ENCODE data around the gene DRC7. TPM values are rescaled to one million over a fixed set of nuclear protein-coding genes. Genes with fewer than 3 reads are reported as not detected.

DRC7 gene
- polyA plus RNA-seq, 1 of the 3 experiments (the other 2 are of a cell fraction) = 0.58 TPM

DNA sequence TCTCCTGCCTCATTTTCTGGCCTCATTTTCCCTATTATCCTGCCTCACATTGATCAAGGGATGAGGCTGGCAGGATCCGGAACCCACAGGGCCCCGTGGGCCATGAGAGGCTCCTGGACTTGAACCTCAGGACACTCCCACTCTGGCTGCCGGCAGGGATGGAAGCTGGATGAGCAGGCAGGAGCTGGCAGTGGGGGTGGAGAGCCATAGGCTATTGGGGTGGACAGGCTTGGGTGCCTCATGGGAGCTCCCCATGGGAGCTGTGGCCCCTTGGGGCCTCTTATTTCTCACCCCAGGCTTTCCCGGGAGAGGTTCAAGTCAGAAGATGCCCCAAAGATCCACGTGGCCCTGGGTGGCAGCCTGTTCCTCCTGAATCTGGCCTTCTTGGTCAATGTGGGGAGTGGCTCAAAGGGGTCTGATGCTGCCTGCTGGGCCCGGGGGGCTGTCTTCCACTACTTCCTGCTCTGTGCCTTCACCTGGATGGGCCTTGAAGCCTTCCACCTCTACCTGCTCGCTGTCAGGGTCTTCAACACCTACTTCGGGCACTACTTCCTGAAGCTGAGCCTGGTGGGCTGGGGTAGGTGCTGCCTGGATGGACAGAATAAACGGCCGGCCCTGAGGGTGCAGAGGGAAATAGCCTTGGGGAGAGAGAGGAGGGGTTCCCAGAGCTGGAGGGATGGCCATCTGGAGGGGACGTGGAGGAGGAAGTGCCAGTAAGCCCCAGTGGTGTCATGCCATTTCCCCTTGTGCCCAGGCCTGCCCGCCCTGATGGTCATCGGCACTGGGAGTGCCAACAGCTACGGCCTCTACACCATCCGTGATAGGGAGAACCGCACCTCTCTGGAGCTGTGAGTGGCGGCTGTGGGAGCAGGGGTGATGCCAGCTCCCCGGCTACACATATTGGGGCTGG, 10.7 kb upstream of the DRC7 start:
- TF ChIP-seq, protein P1, sequence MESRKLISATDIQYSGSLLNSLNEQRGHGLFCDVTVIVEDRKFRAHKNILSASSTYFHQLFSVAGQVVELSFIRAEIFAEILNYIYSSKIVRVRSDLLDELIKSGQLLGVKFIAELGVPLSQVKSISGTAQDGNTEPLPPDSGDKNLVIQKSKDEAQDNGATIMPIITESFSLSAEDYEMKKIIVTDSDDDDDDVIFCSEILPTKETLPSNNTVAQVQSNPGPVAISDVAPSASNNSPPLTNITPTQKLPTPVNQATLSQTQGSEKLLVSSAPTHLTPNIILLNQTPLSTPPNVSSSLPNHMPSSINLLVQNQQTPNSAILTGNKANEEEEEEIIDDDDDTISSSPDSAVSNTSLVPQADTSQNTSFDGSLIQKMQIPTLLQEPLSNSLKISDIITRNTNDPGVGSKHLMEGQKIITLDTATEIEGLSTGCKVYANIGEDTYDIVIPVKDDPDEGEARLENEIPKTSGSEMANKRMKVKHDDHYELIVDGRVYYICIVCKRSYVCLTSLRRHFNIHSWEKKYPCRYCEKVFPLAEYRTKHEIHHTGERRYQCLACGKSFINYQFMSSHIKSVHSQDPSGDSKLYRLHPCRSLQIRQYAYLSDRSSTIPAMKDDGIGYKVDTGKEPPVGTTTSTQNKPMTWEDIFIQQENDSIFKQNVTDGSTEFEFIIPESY (IDR thresholded peaks at IDR 0.05; ENCODE audit: borderline replicate concordance, low read depth) = no peak
- TF ChIP-seq, protein P2, sequence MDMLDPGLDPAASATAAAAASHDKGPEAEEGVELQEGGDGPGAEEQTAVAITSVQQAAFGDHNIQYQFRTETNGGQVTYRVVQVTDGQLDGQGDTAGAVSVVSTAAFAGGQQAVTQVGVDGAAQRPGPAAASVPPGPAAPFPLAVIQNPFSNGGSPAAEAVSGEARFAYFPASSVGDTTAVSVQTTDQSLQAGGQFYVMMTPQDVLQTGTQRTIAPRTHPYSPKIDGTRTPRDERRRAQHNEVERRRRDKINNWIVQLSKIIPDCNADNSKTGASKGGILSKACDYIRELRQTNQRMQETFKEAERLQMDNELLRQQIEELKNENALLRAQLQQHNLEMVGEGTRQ (IDR thresholded peaks at IDR 0.05; ENCODE audit: borderline replicate concordance, low read depth, low read length) = no peak
- Histone ChIP-seq H3K4me2 (no peak overlapping the region), H3K9ac (no peak overlapping the region), H3K9me3 (no peaks in the 10 kb centered on the region), H3K79me2 (ENCODE audit: insufficient read depth) (no peaks in the 10 kb centered on the region), H3K9me2 (no peaks in the 10 kb centered on the region), H4K20me1 (ENCODE audit: insufficient read depth) (no peaks in the 10 kb centered on the region), H2AFZ (ENCODE audit: low read depth) (no peak overlapping the region), H3F3A (replicated peaks; ENCODE audit: insufficient read depth) (no peaks in the 10 kb centered on the region), H3K4me1 (ENCODE audit: control insufficient read depth in 1 of 2, insufficient read depth in 2 of 2, low read depth in 1 of 2, low read length in 1 of 2) (no peaks in the 10 kb centered on the region), H3K27me3 (ENCODE audit: insufficient read depth) (no peaks in the 10 kb centered on the region), H3K4me3 (ENCODE audit: low read depth in 2 of 2, low read length in 1 of 2) (no peak overlapping the region), H3K36me3 (replicated peaks in 1 of 2; ENCODE audit: control insufficient read depth in 1 of 2, insufficient read depth in 2 of 2, low read length in 1 of 2) (no peaks in the 10 kb centered on the region), H3K27ac (ENCODE audit: low read depth in 2 of 2, low read length in 1 of 2) (no peak overlapping the region)
- WGBS (ENCODE audit: low lambda C conversion rate) = 79% methylated on average over 15 of the region's 18 CpGs
- ChIA-PET CTCF (interaction anchor here (1.5 kb wide), 1 partner anchor 108 kb away, joined by 7 read pairs; no protein-coding TSS in a partner anchor), POLR2A (no interaction called here)
- no peak for DNase-seq

DNA sequence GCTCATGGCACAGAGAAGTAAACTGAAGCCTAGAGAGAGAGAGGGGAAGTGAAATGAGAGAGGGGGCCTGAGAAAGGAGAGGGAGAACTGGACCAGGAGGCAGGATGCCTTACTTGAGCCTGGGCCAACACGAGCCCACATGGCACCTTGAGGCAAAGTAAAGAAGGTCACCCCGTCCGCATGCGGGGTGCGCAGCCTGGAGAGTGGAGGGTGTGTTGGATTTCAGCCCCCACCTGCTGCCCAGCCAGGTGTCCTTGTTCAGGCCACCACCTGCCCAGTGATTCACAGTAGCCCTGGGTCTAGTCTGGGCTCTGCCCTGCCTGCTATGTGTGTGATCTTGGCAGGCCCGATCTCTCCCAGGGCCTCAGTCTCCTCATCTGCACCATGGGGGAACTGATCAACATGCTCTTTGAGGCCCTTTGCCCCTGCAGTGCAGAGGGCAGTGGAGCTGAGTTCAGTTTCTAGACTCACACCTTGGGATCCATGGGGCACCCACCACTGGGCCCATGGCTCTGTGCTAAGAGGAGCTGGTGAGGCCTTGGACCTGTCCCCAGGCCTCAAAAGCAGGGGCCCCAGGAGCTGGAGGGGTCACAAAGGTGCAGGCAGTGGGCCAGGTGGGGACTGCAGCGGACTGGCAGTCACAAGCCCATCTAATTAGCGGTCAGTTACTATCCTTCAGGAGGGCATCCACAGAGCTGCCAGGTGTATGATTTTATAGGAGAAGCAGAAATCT, 9.8 kb upstream of the DRC7 start:
- POLR2A ChIA-PET = no interaction called here
- WGBS (ENCODE audit: low lambda C conversion rate) = 74% methylated on average over 5 of the region's 8 CpGs
- TF ChIP-seq GATA2 (CRISPR knock-in tag; IDR thresholded peaks at IDR 0.05) (no peak), NFIC (IDR thresholded peaks at IDR 0.05; ENCODE audit: borderline replicate concordance) (no peak), GABPA (IDR thresholded peaks at IDR 0.05; ENCODE audit: low read depth) (no peak), SMC3 (IDR thresholded peaks at IDR 0.05; ENCODE audit: low read depth, low read length) (no peak), EP300 (IDR thresholded peaks at IDR 0.05; ENCODE audit: borderline replicate concordance in 1 of 2, low read depth in 1 of 2, low read length in 1 of 2) (no peak), SIN3A (IDR thresholded peaks at IDR 0.05; ENCODE audit: borderline replicate concordance, low read depth, low read length) (no peak), RCOR1 (IDR thresholded peaks at IDR 0.05; ENCODE audit: low read length) (no peak), YY1 (IDR thresholded peaks at IDR 0.05; ENCODE audit: low read depth) (no peak), RFX5 (IDR thresholded peaks at IDR 0.05; ENCODE audit: low read length) (no peak), FOXJ3 (CRISPR knock-in tag; IDR thresholded peaks at IDR 0.05) (no peak), MEF2A (IDR thresholded peaks at IDR 0.05; ENCODE audit: borderline replicate concordance, low read depth) (no peak), TCF12 (IDR thresholded peaks at IDR 0.05) (no peak), CHD2 (IDR thresholded peaks at IDR 0.05; ENCODE audit: low read length, partially characterized antibody) (no peak), FOXM1 (IDR thresholded peaks at IDR 0.05; ENCODE audit: low read depth) (no peak)
- TF ChIP-seq, protein P2 (IDR thresholded peaks at IDR 0.05; ENCODE audit: borderline replicate concordance, low read depth, low read length) = no peak
- TF ChIP-seq, protein P3, sequence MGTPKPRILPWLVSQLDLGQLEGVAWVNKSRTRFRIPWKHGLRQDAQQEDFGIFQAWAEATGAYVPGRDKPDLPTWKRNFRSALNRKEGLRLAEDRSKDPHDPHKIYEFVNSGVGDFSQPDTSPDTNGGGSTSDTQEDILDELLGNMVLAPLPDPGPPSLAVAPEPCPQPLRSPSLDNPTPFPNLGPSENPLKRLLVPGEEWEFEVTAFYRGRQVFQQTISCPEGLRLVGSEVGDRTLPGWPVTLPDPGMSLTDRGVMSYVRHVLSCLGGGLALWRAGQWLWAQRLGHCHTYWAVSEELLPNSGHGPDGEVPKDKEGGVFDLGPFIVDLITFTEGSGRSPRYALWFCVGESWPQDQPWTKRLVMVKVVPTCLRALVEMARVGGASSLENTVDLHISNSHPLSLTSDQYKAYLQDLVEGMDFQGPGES (IDR thresholded peaks at IDR 0.05; ENCODE audit: low read depth, low read length) = no peak
- TF ChIP-seq, protein P4, sequence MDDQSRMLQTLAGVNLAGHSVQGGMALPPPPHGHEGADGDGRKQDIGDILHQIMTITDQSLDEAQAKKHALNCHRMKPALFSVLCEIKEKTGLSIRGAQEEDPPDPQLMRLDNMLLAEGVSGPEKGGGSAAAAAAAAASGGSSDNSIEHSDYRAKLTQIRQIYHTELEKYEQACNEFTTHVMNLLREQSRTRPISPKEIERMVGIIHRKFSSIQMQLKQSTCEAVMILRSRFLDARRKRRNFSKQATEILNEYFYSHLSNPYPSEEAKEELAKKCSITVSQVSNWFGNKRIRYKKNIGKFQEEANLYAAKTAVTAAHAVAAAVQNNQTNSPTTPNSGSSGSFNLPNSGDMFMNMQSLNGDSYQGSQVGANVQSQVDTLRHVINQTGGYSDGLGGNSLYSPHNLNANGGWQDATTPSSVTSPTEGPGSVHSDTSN (IDR thresholded peaks at IDR 0.05) = no peak
- no peak overlapping the region for H3K27ac ChIP-seq (ENCODE audit: low read depth in 2 of 2, low read length in 1 of 2)
- CTCF ChIA-PET = interaction anchor here (1.5 kb wide), 2 partner anchors 36 to 108 kb away, joined by 4 to 7 read pairs; no protein-coding TSS in a partner anchor
- H3K9ac ChIP-seq = no peak overlapping the region
- no peaks in the 10 kb centered on the region for H3K79me2 ChIP-seq (ENCODE audit: insufficient read depth)
- no peak overlapping the region for H2AFZ ChIP-seq (ENCODE audit: low read depth)
- no peaks in the 10 kb centered on the region for H3K9me3 ChIP-seq
- H3K9me2 ChIP-seq = no peaks in the 10 kb centered on the region
- H3K36me3 ChIP-seq (replicated peaks in 1 of 2; ENCODE audit: control insufficient read depth in 1 of 2, insufficient read depth in 2 of 2, low read length in 1 of 2) = no peaks in the 10 kb centered on the region
- DNase-seq = no peak
- no peaks in the 10 kb centered on the region for H4K20me1 ChIP-seq (ENCODE audit: insufficient read depth)
- no peak overlapping the region for H3K4me3 ChIP-seq (ENCODE audit: low read depth in 2 of 2, low read length in 1 of 2)
- no peak overlapping the region for H3K4me2 ChIP-seq
- no peaks in the 10 kb centered on the region for H3F3A ChIP-seq (replicated peaks; ENCODE audit: insufficient read depth)
- no peaks in the 10 kb centered on the region; the same call in 1 of the 2 replicates for H3K27me3 ChIP-seq (ENCODE audit: insufficient read depth)
- peaks cover 0 to 5% of the 10 kb centered on the region in 2 experiments; a peak in 1 of 4 replicates for H3K4me1 ChIP-seq (ENCODE audit: control insufficient read depth in 1 of 2, insufficient read depth in 2 of 2, low read depth in 1 of 2, low read length in 1 of 2)
